OCI-LY3 (cell line): ENCODE results near the gene BICRA.

ENCODE experiments used
- CTCF ChIP-seq: fragments of 200-600, 300-600 bp; sonication (generic); IDR thresholded peaks from 2 replicates; pipeline ENCODE4 v1.5.1; 2014; ENCODE audit warnings: antibody characterized with exemption, low read length, low read depth
- EZH2phosphoT487 ChIP-seq: fragments of 200-600 bp; shearing (Covaris generic); IDR thresholded peaks from 2 replicates; pipeline ENCODE4 v1.6.1; 2018; ENCODE audit warnings: antibody characterized with exemption, mixed run types, low read depth

- TF ChIP-seq CTCF (no peak), EZH2phosphoT487 (no peak)
Observed at GRCh38 chr19:47720669-47721422, 111.9 kb downstream of the BICRA start.
